H1 (cell line): Measurements from ENCODE around the gene GPX7. TPM values are rescaled to one million over a fixed set of nuclear protein-coding genes. Genes with fewer than 3 reads are reported as not detected.

Experiments
- CTCF ChIA-PET: fragments of 300-600 bp; sonication (Branson Sonifier 250); formaldehyde crosslinking; loops from one replicate; lab custom pipeline; 2021; ENCODE audit not compliant: partially characterized antibody; lab: Charles Lee
- POLR2A ChIA-PET: fragments of 300-600 bp; sonication (Branson Sonifier 250); formaldehyde crosslinking; loops from one replicate; lab custom pipeline; 2021; ENCODE audit warnings: inconsistent platforms; ENCODE audit not compliant: partially characterized antibody; lab: Charles Lee
- DNase-seq, 2 experiments: peaks; one replicate each; pipeline versions ENCODE4 v3.0.0 to v3.0.0-alpha.2; 2010 to 2022; ENCODE audit warnings: low spot score in 2 of 2, low read depth in 1 of 2, mixed read lengths in 1 of 2
- FAIRE-seq: peaks from 2 replicates; lab custom pipeline; 2011; peaks lifted over from hg19 to GRCh38; lab: Jason Lieb, UNC
- H2AFZ ChIP-seq: 2 replicates; pipeline ENCODE4 v1.8.1; 2012; ENCODE audit warnings: low read length, inconsistent platforms
- H2AK5ac ChIP-seq: 2 replicates; pipeline ENCODE4 v1.6.1; 2013; ENCODE audit warnings: low read depth, low read length
- H2BK120ac ChIP-seq: replicated peaks from 2 replicates; pipeline ENCODE3; 2013; ENCODE audit warnings: low read depth, low read length, inconsistent platforms
- H2BK12ac ChIP-seq: 2 replicates; pipeline ENCODE4 v1.6.1; 2013; ENCODE audit warnings: low read depth, low read length
- H2BK15ac ChIP-seq: 2 replicates; pipeline ENCODE4 v1.6.1; 2013; ENCODE audit warnings: low read length
- H2BK20ac ChIP-seq: 2 replicates; pipeline ENCODE4 v1.6.1; 2013; ENCODE audit warnings: low read length
- H2BK5ac ChIP-seq: 2 replicates; pipeline ENCODE4 v1.6.1; 2013; ENCODE audit warnings: low read depth, low read length
- H3K14ac ChIP-seq: 2 replicates; pipeline ENCODE4 v1.6.1; 2013; ENCODE audit warnings: inconsistent platforms; ENCODE audit not compliant: insufficient read length
- H3K18ac ChIP-seq: 2 replicates; pipeline ENCODE4 v1.6.1; 2013; ENCODE audit warnings: low read length; ENCODE audit errors: extremely low read depth
- H3K23ac ChIP-seq: 2 replicates; pipeline ENCODE4 v1.6.1; 2013; ENCODE audit warnings: inconsistent platforms; ENCODE audit not compliant: insufficient read length
- H3K23me2 ChIP-seq: 2 replicates; pipeline ENCODE4 v1.6.1; 2013; ENCODE audit warnings: low read depth, low read length
- H3K27ac ChIP-seq: 2 replicates; pipeline ENCODE4 v1.6.1; 2011; ENCODE audit warnings: low read depth, low read length, inconsistent platforms
- H3K27me3 ChIP-seq, 4 experiments: replicated peaks in 1 of 4; 1 replicate in 1 of 4; 2 replicates in 3 of 4; pipeline versions ENCODE4 v1.6.1 to v1.8.1; 2011 to 2013; ENCODE audit warnings: low read length in 3 of 4, mild to moderate bottlenecking in 3 of 4, inconsistent platforms in 2 of 4, mixed read lengths in 2 of 4, moderate library complexity in 1 of 4; ENCODE audit not compliant: control insufficient read depth in 3 of 4, insufficient read depth in 3 of 4; ENCODE audit errors: extremely low read depth in 1 of 4
- H3K36me3 ChIP-seq, 4 experiments: 2 replicates each; pipeline versions ENCODE4 v1.6.1 to v1.8.1; 2011 to 2013; ENCODE audit warnings: mild to moderate bottlenecking in 4 of 4, low read length in 3 of 4, moderate library complexity in 2 of 4, control low read depth in 1 of 4, inconsistent platforms in 1 of 4; ENCODE audit not compliant: insufficient read depth in 4 of 4, control insufficient read depth in 2 of 4
- H3K4ac ChIP-seq: replicated peaks from 2 replicates; pipeline ENCODE3; 2013; ENCODE audit warnings: low read length, low read depth, mixed read lengths, inconsistent platforms; ENCODE audit not compliant: insufficient read length
- H3K4me1 ChIP-seq, 4 experiments: replicated peaks in 1 of 4; 1 replicate in 1 of 4; 2 replicates in 3 of 4; pipeline versions ENCODE4 v1.6.1 to v1.8.1; 2011 to 2013; ENCODE audit warnings: low read length in 3 of 4, inconsistent platforms in 2 of 4, mixed read lengths in 1 of 4; ENCODE audit not compliant: insufficient read depth in 4 of 4, control insufficient read depth in 3 of 4
- H3K4me2 ChIP-seq, 2 experiments: 2 replicates each; pipeline versions ENCODE4 v1.6.1 to v1.8.1; 2011 to 2013; ENCODE audit warnings: low read depth in 2 of 2, low read length in 2 of 2, control low read depth in 1 of 2, inconsistent platforms in 1 of 2, mild to moderate bottlenecking in 1 of 2; ENCODE audit not compliant: insufficient read depth in 1 of 2
- H3K4me3 ChIP-seq, 4 experiments: fragments of 200-600, 300-600 bp in 1 of 4; sonication (generic), shearing (Covaris generic), sonication (Bioruptor Twin) in 1 of 4; 2 replicates each; pipeline versions ENCODE4 v1.5.1 to v1.8.1; 2011 to 2016; ENCODE audit warnings: low read length in 4 of 4, low read depth in 3 of 4, control low read depth in 2 of 4, inconsistent platforms in 2 of 4, mild to moderate bottlenecking in 2 of 4, mixed read lengths in 1 of 4, moderate library complexity in 1 of 4; ENCODE audit not compliant: insufficient read depth in 2 of 4; ENCODE audit errors: extremely low read depth in 1 of 4
- H3K56ac ChIP-seq: replicated peaks from 2 replicates; pipeline ENCODE3; 2013; ENCODE audit warnings: low read depth, mild to moderate bottlenecking, mixed read lengths, low read length, inconsistent platforms; ENCODE audit not compliant: insufficient read length
- H3K79me1 ChIP-seq: 2 replicates; pipeline ENCODE4 v1.6.1; 2013; ENCODE audit warnings: low read depth, low read length, control low read depth
- H3K79me2 ChIP-seq, 2 experiments: 2 replicates each; pipeline versions ENCODE4 v1.6.1 to v1.8.1; 2012 to 2013; ENCODE audit warnings: low read length in 2 of 2, mild to moderate bottlenecking in 2 of 2, inconsistent platforms in 1 of 2; ENCODE audit not compliant: insufficient read depth in 2 of 2, control insufficient read depth in 1 of 2
- H3K9ac ChIP-seq, 4 experiments: replicated peaks in 1 of 4; 1 replicate in 1 of 4; 2 replicates in 3 of 4; pipeline versions ENCODE4 v1.6.1 to v1.8.1; 2011 to 2013; ENCODE audit warnings: low read depth in 3 of 4, low read length in 3 of 4, control low read depth in 2 of 4, mild to moderate bottlenecking in 2 of 4, moderate library complexity in 2 of 4, inconsistent platforms in 1 of 4; ENCODE audit errors: extremely low read depth in 1 of 4
- H3K9me3 ChIP-seq, 2 experiments: 2 replicates each; pipeline versions ENCODE4 v1.6.1 to v1.8.1; 2012 to 2013; ENCODE audit warnings: mild to moderate bottlenecking in 2 of 2, moderate library complexity in 2 of 2, control low read depth in 1 of 2, inconsistent platforms in 1 of 2, low read depth in 1 of 2, low read length in 1 of 2, mixed read lengths in 1 of 2; ENCODE audit not compliant: insufficient read depth in 2 of 2
- H4K20me1 ChIP-seq, 2 experiments: replicated peaks in 1 of 2; 2 replicates each; pipeline versions ENCODE3 to v1.8.1; 2011 to 2013; ENCODE audit warnings: inconsistent platforms in 2 of 2, low read length in 2 of 2, mild to moderate bottlenecking in 1 of 2; ENCODE audit not compliant: insufficient read depth in 2 of 2, control insufficient read depth in 1 of 2
- H4K5ac ChIP-seq: 2 replicates; pipeline ENCODE4 v1.6.1; 2013; ENCODE audit warnings: low read length, low read depth, mixed read lengths, inconsistent platforms; ENCODE audit not compliant: insufficient read length
- H4K8ac ChIP-seq: 2 replicates; pipeline ENCODE4 v1.8.0; 2013; ENCODE audit warnings: mild to moderate bottlenecking, moderate library complexity, low read length, inconsistent platforms; ENCODE audit not compliant: insufficient read depth; ENCODE audit errors: extremely low read depth
- H4K91ac ChIP-seq: replicated peaks from 2 replicates; pipeline ENCODE3; 2013; ENCODE audit warnings: low read length, mixed read lengths, inconsistent platforms; ENCODE audit not compliant: insufficient read length
- ATF2 ChIP-seq: IDR thresholded peaks from 2 replicates; pipeline ENCODE4 v1.6.1; 2012; ENCODE audit warnings: low read length, inconsistent platforms
- JUND ChIP-seq: IDR thresholded peaks from 2 replicates; pipeline ENCODE4 v1.6.1; 2011; ENCODE audit warnings: mild to moderate bottlenecking, improper control_type of control experiment, low read length
- MAX ChIP-seq: IDR thresholded peaks from 2 replicates; pipeline ENCODE4 v1.6.1; 2012; ENCODE audit warnings: inconsistent platforms
- POLR2AphosphoS5 ChIP-seq: IDR thresholded peaks from 2 replicates; pipeline ENCODE4 v1.6.1; 2011; ENCODE audit warnings: low read depth, low read length
- RBBP5 ChIP-seq: IDR thresholded peaks from 2 replicates; pipeline ENCODE4 v1.7.1; 2012; ENCODE audit warnings: low read depth, mild to moderate bottlenecking, inconsistent platforms, low read length, moderate library complexity, borderline replicate concordance
- RNF2 ChIP-seq: fragments of 200-900, 300-1000 bp; sonication (generic); IDR thresholded peaks from 2 replicates; pipeline ENCODE4 v1.7.1; 2016; ENCODE audit warnings: borderline replicate concordance, low read depth, mild to moderate bottlenecking, antibody characterized with exemption, low read length; ENCODE audit not compliant: poor library complexity, severe bottlenecking; ENCODE audit errors: missing control alignments
- RXRA ChIP-seq: IDR thresholded peaks from 2 replicates; pipeline ENCODE4 v1.6.1; 2011; ENCODE audit warnings: low read depth, mild to moderate bottlenecking, low read length, moderate library complexity; ENCODE audit not compliant: insufficient read depth
- SIRT6 ChIP-seq: IDR thresholded peaks from one replicate; pipeline ENCODE4 v1.7.1; 2012; ENCODE audit warnings: low read length, inconsistent platforms
- SP1 ChIP-seq: IDR thresholded peaks from 2 replicates; pipeline ENCODE4 v1.6.1; 2011; ENCODE audit warnings: low read depth, low read length
- SUZ12 ChIP-seq: fragments of 200-600 bp; sonication (generic); IDR thresholded peaks from 2 replicates; pipeline ENCODE4 v1.6.1; 2012; ENCODE audit warnings: mild to moderate bottlenecking, inconsistent platforms, low read length, moderate library complexity, mixed read lengths
- USF2 ChIP-seq: IDR thresholded peaks from 2 replicates; pipeline ENCODE4 v1.6.1; 2011; ENCODE audit warnings: low read length, improper control_type of control experiment
- WGBS, 2 experiments: shearing (Covaris generic) in 1 of 2; methylation state at CpG; one replicate each; pipeline versions ENCODE4 v1.1.6 to v1.1.7; 2013 to 2015; ENCODE audit warnings: low lambda C conversion rate in 2 of 2, mixed read lengths in 2 of 2, inconsistent platforms in 1 of 2, low coverage in 1 of 2, missing lambda C conversion rate in 1 of 2; ENCODE audit not compliant: insufficient replicate concordance in 2 of 2, insufficient coverage in 1 of 2, insufficient read length in 1 of 2; ENCODE audit errors: extremely low coverage in 1 of 2, missing lambda C conversion rate in 1 of 2; 5-methylcytosine and 5-hydroxymethylcytosine counted together
- polyA plus RNA-seq, 7 experiments: library from polyadenylated mRNA; depleted of rRNA in 3 of 7; stranded (reverse) in 5 of 7; unstranded in 2 of 7; fragments of >200 nt in 5 of 7; fragments of 200-250 nt in 2 of 7; gene quantifications; 1 replicate in 5 of 7; 2 replicates in 1 of 7; 4 replicates in 1 of 7; pipeline versions ENCODE4 v1.2.1 to v1.2.3, GENCODE V29; 2011 to 2013; ENCODE audit warnings: missing spikeins in 2 of 7, mixed read lengths in 2 of 7
- total RNA-seq: library from RNA; stranded (reverse); fragmentation: NEBNext Ultra II Directional; extraction: Animal tissue kit (Norgen Biotek cat#: 25700); gene quantifications from 2 replicates; pipeline ENCODE4 v1.2.1, GENCODE V29; 2021

GPX7 gene
- total and polyA plus RNA-seq, 2 of the 8 experiments (the other 6 are each of a cell fraction or from before 2014, with no cell fraction given) = 13.0 to 37.5 TPM

DNA sequence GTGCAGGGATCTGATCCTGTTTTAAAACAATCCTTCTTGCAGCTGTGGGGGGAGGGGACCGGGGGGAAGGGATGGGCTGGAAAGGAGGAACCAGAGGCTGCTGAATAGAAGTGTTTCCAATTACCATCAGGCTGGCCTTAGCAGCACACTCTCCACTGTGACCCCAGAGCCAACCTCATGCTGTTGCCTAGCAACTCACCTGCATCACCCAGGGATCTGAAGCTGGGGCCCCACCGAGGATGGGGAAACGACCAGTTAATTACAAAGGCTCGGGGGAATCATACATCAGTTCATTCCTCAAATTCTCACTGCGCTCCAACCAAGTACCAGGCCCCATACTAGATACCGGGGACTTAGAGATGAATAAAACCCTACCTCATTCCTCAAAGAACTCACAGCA, 11.9 kb upstream of the GPX7 start:
- H2AK5ac ChIP-seq = no peak overlapping the region
- POLR2A ChIA-PET = no interaction called here
- TF ChIP-seq RXRA = no peak
- no peak for TF ChIP-seq SP1
- no peak for TF ChIP-seq MAX
- TF ChIP-seq ATF2 = no peak
- TF ChIP-seq SIRT6 = no peak
- no peak for TF ChIP-seq JUND
- no peak for TF ChIP-seq USF2
- TF ChIP-seq RNF2 = no peak
- TF ChIP-seq SUZ12 = no peak
- no peak for TF ChIP-seq POLR2AphosphoS5
- no peak for TF ChIP-seq RBBP5

More for the DNA sequence above, 11.9 kb upstream of the GPX7 start:
- H3K79me2 ChIP-seq = no peaks in the 10 kb centered on the region
- no peak overlapping the region for H2BK20ac ChIP-seq
- no peak overlapping the region for H3K23ac ChIP-seq
- H3K4me3 ChIP-seq = no peak overlapping the region
- 58% methylated on average over 6 of the region's 6 CpGs; no CpG with 5 or more reads in 1 of the 2 experiments for WGBS, 2 experiments
- no peaks in the 10 kb centered on the region for H3K9me3 ChIP-seq
- no peak overlapping the region for H3K27ac ChIP-seq
- CTCF ChIA-PET = interaction anchor here (0.6 to 0.8 kb wide), 2 partner anchors 9 to 1064 kb away, joined by 3 to 4 read pairs; no protein-coding TSS in a partner anchor
- H3K4me2 ChIP-seq = no peak overlapping the region
- H2BK15ac ChIP-seq = no peak overlapping the region
- no peak overlapping the region for H4K91ac ChIP-seq
- H2BK120ac ChIP-seq = no peak overlapping the region
- H4K8ac ChIP-seq = no peak overlapping the region; the same call in 1 of the 2 replicates
- no peak overlapping the region for H3K56ac ChIP-seq
- no peak for DNase-seq
- peaks cover 0 to 7% (median 2%) of the 10 kb centered on the region in 4 experiments; a peak in 4 of 7 replicates for H3K4me1 ChIP-seq
- H4K20me1 ChIP-seq = no peaks in the 10 kb centered on the region
- H3K79me1 ChIP-seq = no peaks in the 10 kb centered on the region
- no peak overlapping the region for H3K4ac ChIP-seq
- no peak overlapping the region for H4K5ac ChIP-seq
- no peak for FAIRE-seq
- no peak overlapping the region for H2BK5ac ChIP-seq
- H2BK12ac ChIP-seq = no peak overlapping the region
- no peaks in the 10 kb centered on the region for H3K23me2 ChIP-seq
- H3K18ac ChIP-seq = no peak overlapping the region
- no peak overlapping the region for H2AFZ ChIP-seq
- no peaks in the 10 kb centered on the region for H3K27me3 ChIP-seq
- H3K36me3 ChIP-seq = no peaks in the 10 kb centered on the region
- H3K14ac ChIP-seq = no peak overlapping the region
- no peak overlapping the region for H3K9ac ChIP-seq
